ENCODE measurements around the gene RABGAP1L.

RABGAP1L gene

GRCh38 chr1:174401075-174401474 is 241.8 kb downstream of the RABGAP1L start:
- H3K79me1 ChIP-seq (ENCODE audit: low read depth, low read length) = no peaks in the 10 kb centered on the region
- H3K18ac ChIP-seq (ENCODE audit: low read length) = no peak overlapping the region
- no CpG with 5 or more reads among the region's 4 CpGs for WGBS, 2 donors (ENCODE audit: extremely low coverage in 2 of 2, insufficient read length in 2 of 2, insufficient replicate concordance in 1 of 2)
- H3K9ac ChIP-seq (ENCODE audit: low read depth, low read length, poor library complexity) = no peak overlapping the region
- H2BK12ac ChIP-seq (ENCODE audit: low read length) = no peak overlapping the region
- no peak overlapping the region for H3K4me3 ChIP-seq (ENCODE audit: low read length in 2 of 2)
- no peak for DNase-seq (ENCODE audit: low spot score)
- no peak overlapping the region for H2AFZ ChIP-seq (ENCODE audit: low read length)
- H2BK120ac ChIP-seq (ENCODE audit: low read depth, low read length) = no peak overlapping the region
- no peak overlapping the region for H2AK5ac ChIP-seq (ENCODE audit: low read depth, low read length)
- no peak overlapping the region for H3K4me2 ChIP-seq (ENCODE audit: insufficient read depth, low read length, poor library complexity, severe bottlenecking)
- no peaks in the 10 kb centered on the region for H3K9me3 ChIP-seq (replicated peaks in 1 of 2; ENCODE audit: control insufficient read depth in 2 of 2, insufficient read depth in 1 of 2, low read depth in 1 of 2, low read length in 2 of 2)
- peaks cover 0 to 5% of the 10 kb centered on the region in 2 donors for H3K4me1 ChIP-seq (ENCODE audit: control insufficient read depth in 2 of 2, insufficient read depth in 1 of 2, low read depth in 1 of 2, low read length in 2 of 2)
- H2BK15ac ChIP-seq (ENCODE audit: low read length) = no peak overlapping the region
- no peak overlapping the region for H3K27ac ChIP-seq (replicated peaks; ENCODE audit: low read length)
- no peak overlapping the region for H3K23ac ChIP-seq (ENCODE audit: low read depth, low read length, poor library complexity)
- H3K27me3 ChIP-seq (ENCODE audit: control insufficient read depth in 3 of 3, insufficient read depth in 3 of 3, low read depth in 1 of 3, low read length in 3 of 3) = no peaks in the 10 kb centered on the region
- no peak overlapping the region for H3K4ac ChIP-seq (ENCODE audit: low read length)
- H4K91ac ChIP-seq (ENCODE audit: low read depth, low read length, poor library complexity) = no peak overlapping the region
- H3K36me3 ChIP-seq (replicated peaks in 1 of 2; ENCODE audit: control insufficient read depth in 2 of 2, insufficient read depth in 2 of 2, low read length in 2 of 2) = no peaks in the 10 kb centered on the region
- H3K14ac ChIP-seq (ENCODE audit: low read length) = no peak overlapping the region
- H2BK5ac ChIP-seq (ENCODE audit: low read length) = no peak overlapping the region
- no peak overlapping the region for H4K8ac ChIP-seq (ENCODE audit: low read depth, low read length)

- Histone ChIP-seq H3K4me2 (ENCODE audit: insufficient read depth, low read length, poor library complexity, severe bottlenecking) (no peak overlapping the region), H2BK5ac (ENCODE audit: low read length) (no peak overlapping the region), H2BK120ac (ENCODE audit: low read depth, low read length) (no peak overlapping the region), H2AFZ (ENCODE audit: low read length) (no peak overlapping the region), H3K9ac (ENCODE audit: low read depth, low read length, poor library complexity) (no peak overlapping the region), H3K27ac (replicated peaks; ENCODE audit: low read length) (no peak overlapping the region), H2AK5ac (ENCODE audit: low read depth, low read length) (no peak overlapping the region), H3K79me1 (ENCODE audit: low read depth, low read length) (no peaks in the 10 kb centered on the region), H3K4me1 (ENCODE audit: control insufficient read depth in 2 of 2, insufficient read depth in 1 of 2, low read depth in 1 of 2, low read length in 2 of 2) (no peaks in the 10 kb centered on the region), H3K36me3 (replicated peaks in 1 of 2; ENCODE audit: control insufficient read depth in 2 of 2, insufficient read depth in 2 of 2, low read length in 2 of 2) (no peaks in the 10 kb centered on the region), H3K4ac (ENCODE audit: low read length) (no peak overlapping the region), H2BK15ac (ENCODE audit: low read length) (no peak overlapping the region), H3K9me3 (replicated peaks in 1 of 2; ENCODE audit: control insufficient read depth in 2 of 2, insufficient read depth in 1 of 2, low read depth in 1 of 2, low read length in 2 of 2) (no peaks in the 10 kb centered on the region), H4K8ac (ENCODE audit: low read depth, low read length) (no peak overlapping the region), H3K27me3 (ENCODE audit: control insufficient read depth in 3 of 3, insufficient read depth in 3 of 3, low read depth in 1 of 3, low read length in 3 of 3) (no peaks in the 10 kb centered on the region), H3K23ac (ENCODE audit: low read depth, low read length, poor library complexity) (no peak overlapping the region), H3K4me3 (ENCODE audit: low read length in 2 of 2) (no peak overlapping the region), H3K14ac (ENCODE audit: low read length) (no peak overlapping the region), H2BK12ac (ENCODE audit: low read length) (no peak overlapping the region), H4K91ac (ENCODE audit: low read depth, low read length, poor library complexity) (no peak overlapping the region), H3K18ac (ENCODE audit: low read length) (no peak overlapping the region)
- DNase-seq (ENCODE audit: low spot score) = no peak
- no CpG with 5 or more reads among the region's 1 CpG for WGBS, 2 donors (ENCODE audit: extremely low coverage in 2 of 2, insufficient read length in 2 of 2, insufficient replicate concordance in 1 of 2)
Observed at GRCh38 chr1:174405219-174405618, 245.9 kb downstream of the RABGAP1L start.

DNA sequence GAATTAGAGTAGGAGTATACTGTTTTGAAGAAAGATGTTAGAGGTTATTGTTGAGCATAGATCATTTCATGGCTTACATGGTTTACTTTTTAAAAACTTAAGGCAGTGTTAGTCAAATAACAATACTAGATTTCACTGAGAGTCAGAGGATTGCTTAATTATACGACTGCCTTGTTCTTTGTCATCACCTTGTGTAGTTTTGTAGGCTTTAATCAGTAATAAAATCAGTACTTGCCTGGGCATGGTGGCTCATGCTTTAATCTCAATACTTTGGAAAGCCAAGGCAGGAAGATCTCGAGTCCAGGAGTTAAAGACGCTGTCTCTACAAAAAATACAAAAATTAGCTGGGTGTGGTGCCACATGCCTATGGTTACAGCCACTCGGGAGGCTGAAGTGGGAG is 247.1 kb downstream of the RABGAP1L start:
- Histone ChIP-seq H3K14ac (ENCODE audit: low read length) (no peak overlapping the region), H3K27ac (replicated peaks; ENCODE audit: low read length) (no peak overlapping the region), H3K4ac (ENCODE audit: low read length) (no peak overlapping the region), H2BK120ac (ENCODE audit: low read depth, low read length) (no peak overlapping the region), H3K9me3 (replicated peaks in 1 of 2; ENCODE audit: control insufficient read depth in 2 of 2, insufficient read depth in 1 of 2, low read depth in 1 of 2, low read length in 2 of 2) (no peaks in the 10 kb centered on the region), H2BK15ac (ENCODE audit: low read length) (no peak overlapping the region), H3K79me1 (ENCODE audit: low read depth, low read length) (no peaks in the 10 kb centered on the region), H3K18ac (ENCODE audit: low read length) (no peak overlapping the region), H3K4me2 (ENCODE audit: insufficient read depth, low read length, poor library complexity, severe bottlenecking) (no peak overlapping the region), H3K27me3 (ENCODE audit: control insufficient read depth in 3 of 3, insufficient read depth in 3 of 3, low read depth in 1 of 3, low read length in 3 of 3) (no peaks in the 10 kb centered on the region), H2AK5ac (ENCODE audit: low read depth, low read length) (no peak overlapping the region), H4K8ac (ENCODE audit: low read depth, low read length) (no peak overlapping the region), H3K36me3 (replicated peaks in 1 of 2; ENCODE audit: control insufficient read depth in 2 of 2, insufficient read depth in 2 of 2, low read length in 2 of 2) (no peaks in the 10 kb centered on the region), H3K23ac (ENCODE audit: low read depth, low read length, poor library complexity) (no peak overlapping the region), H2AFZ (ENCODE audit: low read length) (no peak overlapping the region), H3K4me1 (ENCODE audit: control insufficient read depth in 2 of 2, insufficient read depth in 1 of 2, low read depth in 1 of 2, low read length in 2 of 2) (no peaks in the 10 kb centered on the region), H2BK5ac (ENCODE audit: low read length) (no peak overlapping the region), H4K91ac (ENCODE audit: low read depth, low read length, poor library complexity) (no peak overlapping the region), H3K4me3 (ENCODE audit: low read length in 2 of 2) (no peak overlapping the region), H2BK12ac (ENCODE audit: low read length) (no peak overlapping the region), H3K9ac (ENCODE audit: low read depth, low read length, poor library complexity) (no peak overlapping the region)
- no CpG with 5 or more reads among the region's 4 CpGs for WGBS, 2 donors (ENCODE audit: extremely low coverage in 2 of 2, insufficient read length in 2 of 2, insufficient replicate concordance in 1 of 2)
- no peak for DNase-seq (ENCODE audit: low spot score)

- H3K9me3 ChIP-seq (replicated peaks in 1 of 2; ENCODE audit: control insufficient read depth in 2 of 2, insufficient read depth in 1 of 2, low read depth in 1 of 2, low read length in 2 of 2) = no peaks in the 10 kb centered on the region
- no peak overlapping the region for H4K8ac ChIP-seq (ENCODE audit: low read depth, low read length)
- no peak overlapping the region for H2BK5ac ChIP-seq (ENCODE audit: low read length)
- no peak overlapping the region for H2BK120ac ChIP-seq (ENCODE audit: low read depth, low read length)
- no peak overlapping the region for H3K9ac ChIP-seq (ENCODE audit: low read depth, low read length, poor library complexity)
- no peak overlapping the region for H2AK5ac ChIP-seq (ENCODE audit: low read depth, low read length)
- no peaks in the 10 kb centered on the region for H3K27me3 ChIP-seq (ENCODE audit: control insufficient read depth in 3 of 3, insufficient read depth in 3 of 3, low read depth in 1 of 3, low read length in 3 of 3)
- no peak overlapping the region for H3K27ac ChIP-seq (replicated peaks; ENCODE audit: low read length)
- H3K36me3 ChIP-seq (replicated peaks in 1 of 2; ENCODE audit: control insufficient read depth in 2 of 2, insufficient read depth in 2 of 2, low read length in 2 of 2) = no peaks in the 10 kb centered on the region
- H2BK15ac ChIP-seq (ENCODE audit: low read length) = no peak overlapping the region
- WGBS, 2 donors (ENCODE audit: extremely low coverage in 2 of 2, insufficient read length in 2 of 2, insufficient replicate concordance in 1 of 2) = no CpG with 5 or more reads among the region's 3 CpGs
- H3K14ac ChIP-seq (ENCODE audit: low read length) = no peak overlapping the region
- H3K4ac ChIP-seq (ENCODE audit: low read length) = no peak overlapping the region
- H3K79me1 ChIP-seq (ENCODE audit: low read depth, low read length) = no peaks in the 10 kb centered on the region
- H3K23ac ChIP-seq (ENCODE audit: low read depth, low read length, poor library complexity) = no peak overlapping the region
- no peak overlapping the region for H3K4me3 ChIP-seq (ENCODE audit: low read length in 2 of 2)
- no peak overlapping the region for H2AFZ ChIP-seq (ENCODE audit: low read length)
- no peak for DNase-seq (ENCODE audit: low spot score)
- H2BK12ac ChIP-seq (ENCODE audit: low read length) = no peak overlapping the region
- H3K4me1 ChIP-seq (ENCODE audit: control insufficient read depth in 2 of 2, insufficient read depth in 1 of 2, low read depth in 1 of 2, low read length in 2 of 2) = no peaks in the 10 kb centered on the region
- H3K4me2 ChIP-seq (ENCODE audit: insufficient read depth, low read length, poor library complexity, severe bottlenecking) = no peak overlapping the region
- H3K18ac ChIP-seq (ENCODE audit: low read length) = no peak overlapping the region
- no peak overlapping the region for H4K91ac ChIP-seq (ENCODE audit: low read depth, low read length, poor library complexity)
Observed at GRCh38 chr1:174407665-174408064, 248.3 kb downstream of the RABGAP1L start.

Data from neuronal stem cell (in vitro differentiated cells).